ENCODE results near the gene CLEC10A. TPM values are rescaled to one million over a fixed set of nuclear protein-coding genes. Genes with fewer than 3 reads are reported as not detected.

The CLEC10A gene
- total RNA-seq, 4 donors from 2014 or later, result 1.5 to 3.5 TPM; not detected in 2

- intact Hi-C loops (cut with DNase I; ENCODE audit: low total_unique reads), result no loop called here
- DNase-seq, result no peak
- H3K9me3 ChIP-seq, result no peaks in the 10 kb centered on the region
- H3K27me3 ChIP-seq, result no peaks in the 10 kb centered on the region
- H3K36me3 ChIP-seq, result no peaks in the 10 kb centered on the region
- peak overlapping the region; percentile 41 to 84 for H3K27ac ChIP-seq
- peak overlapping the region; percentile 31 to 56 for H3K4me3 ChIP-seq
- no peaks in the 10 kb centered on the region for H3K4me1 ChIP-seq
- no peak for TF ChIP-seq POLR2A (IDR thresholded peaks at IDR 0.05)
- TF ChIP-seq CTCF (IDR thresholded peaks at IDR 0.05), result no peak
Observed at GRCh38 chr17:7034955-7035590, 45.0 kb downstream of the CLEC10A start.

- no peak overlapping the region for H3K4me3 ChIP-seq
- H3K27me3 ChIP-seq, result no peaks in the 10 kb centered on the region
- TF ChIP-seq CTCF (IDR thresholded peaks at IDR 0.05) (no peak), POLR2A (IDR thresholded peaks at IDR 0.05) (peak in 1 of 2 donors; percentile 53)
- H3K27ac ChIP-seq, result peak overlapping the region; percentile 44 to 72
- H3K4me1 ChIP-seq, result no peaks in the 10 kb centered on the region
- peak in 1 of 2 donors; percentile 56 for DNase-seq
- H3K9me3 ChIP-seq, result no peaks in the 10 kb centered on the region
- intact Hi-C loops (cut with DNase I; ENCODE audit: low total_unique reads), result no loop called here
- no peaks in the 10 kb centered on the region for H3K36me3 ChIP-seq
Observed at GRCh38 chr17:7029659-7030058, 50.4 kb downstream of the CLEC10A start.

GRCh38 chr17:7029096-7029495 is 51.0 kb downstream of the CLEC10A start:
- H3K4me3 ChIP-seq, result no peak overlapping the region
- no peak for DNase-seq
- no peaks in the 10 kb centered on the region for H3K4me1 ChIP-seq
- H3K36me3 ChIP-seq, result no peaks in the 10 kb centered on the region
- TF ChIP-seq CTCF (IDR thresholded peaks at IDR 0.05) (no peak), POLR2A (IDR thresholded peaks at IDR 0.05) (no peak)
- no peaks in the 10 kb centered on the region for H3K9me3 ChIP-seq
- peak overlapping the region; percentile 44 to 72 for H3K27ac ChIP-seq
- H3K27me3 ChIP-seq, result no peaks in the 10 kb centered on the region
- intact Hi-C loops (cut with DNase I; ENCODE audit: low total_unique reads), result no loop called here

- peaks cover 0 to 12% of the 10 kb centered on the region in 2 donors for H3K27me3 ChIP-seq
- peak overlapping the region; percentile 27 to 72 for H3K27ac ChIP-seq
- H3K36me3 ChIP-seq, result no peaks in the 10 kb centered on the region
- H3K4me1 ChIP-seq, result peaks cover 0 to 6% of the 10 kb centered on the region in 2 donors
- intact Hi-C loops (cut with DNase I; ENCODE audit: low total_unique reads), result no loop called here
- H3K9me3 ChIP-seq, result no peaks in the 10 kb centered on the region
- no peak overlapping the region for H3K4me3 ChIP-seq
- TF ChIP-seq CTCF (IDR thresholded peaks at IDR 0.05), result no peak
- no peak for TF ChIP-seq POLR2A (IDR thresholded peaks at IDR 0.05)
- no peak for DNase-seq
Observed at GRCh38 chr17:7027335-7027734, 52.7 kb downstream of the CLEC10A start.

- peak overlapping the region; percentile 27 to 72 for H3K27ac ChIP-seq
- no peak for DNase-seq
- H3K4me3 ChIP-seq, result no peak overlapping the region
- intact Hi-C loops (cut with DNase I; ENCODE audit: low total_unique reads), result no loop called here
- H3K4me1 ChIP-seq, result peaks cover 0 to 6% of the 10 kb centered on the region in 2 donors
- H3K27me3 ChIP-seq, result peaks cover 0 to 15% of the 10 kb centered on the region in 2 donors
- TF ChIP-seq CTCF (IDR thresholded peaks at IDR 0.05) (no peak), POLR2A (IDR thresholded peaks at IDR 0.05) (no peak)
- no peaks in the 10 kb centered on the region for H3K9me3 ChIP-seq
- H3K36me3 ChIP-seq, result no peaks in the 10 kb centered on the region
Observed at GRCh38 chr17:7026471-7027115, 53.5 kb downstream of the CLEC10A start.
